Mesendoderm (in vitro differentiated cells): ENCODE measurements around the gene BHLHA15.

Experiments
- DNase-seq: peaks from one replicate; pipeline ENCODE4 v3.0.0; 2013
- H2AK5ac ChIP-seq: 2 replicates; pipeline ENCODE4 v1.6.1; 2013; ENCODE audit warnings: low read length, inconsistent platforms
- H2BK120ac ChIP-seq: 2 replicates; pipeline ENCODE4 v1.6.1; 2013; ENCODE audit warnings: low read depth, mild to moderate bottlenecking, low read length, moderate library complexity, mixed read lengths
- H2BK15ac ChIP-seq: replicated peaks from 2 replicates; pipeline ENCODE4 v1.6.1; 2013; ENCODE audit warnings: low read depth, mild to moderate bottlenecking, moderate library complexity
- H2BK5ac ChIP-seq: 2 replicates; pipeline ENCODE4 v1.6.1; 2013; ENCODE audit warnings: low read length, inconsistent platforms
- H3K18ac ChIP-seq: 2 replicates; pipeline ENCODE4 v1.6.1; 2013; ENCODE audit warnings: mild to moderate bottlenecking, low read length, mixed read lengths
- H3K23ac ChIP-seq: one replicate; pipeline ENCODE4 v1.6.1; 2013; ENCODE audit warnings: low read length
- H3K27ac ChIP-seq: 2 replicates; pipeline ENCODE4 v1.5.1; 2013; ENCODE audit warnings: low read depth, mild to moderate bottlenecking, inconsistent platforms, low read length, moderate library complexity
- H3K27me3 ChIP-seq: 2 replicates; pipeline ENCODE4 v1.6.1; 2013; ENCODE audit warnings: low read length, control low read depth, mild to moderate bottlenecking, inconsistent platforms; ENCODE audit not compliant: insufficient read depth, poor library complexity
- H3K36me3 ChIP-seq: 2 replicates; pipeline ENCODE4 v1.6.1; 2013; ENCODE audit warnings: low read length, inconsistent platforms; ENCODE audit not compliant: control insufficient read depth, insufficient read depth
- H3K4ac ChIP-seq: one replicate; pipeline ENCODE4 v1.6.1; 2013; ENCODE audit warnings: low read depth, mild to moderate bottlenecking, low read length, moderate library complexity
- H3K4me1 ChIP-seq: 2 replicates; pipeline ENCODE4 v1.6.1; 2013; ENCODE audit warnings: low read depth, low read length, inconsistent platforms; ENCODE audit not compliant: control insufficient read depth
- H3K4me2 ChIP-seq: 2 replicates; pipeline ENCODE4 v1.6.1; 2013; ENCODE audit warnings: low read length
- H3K4me3 ChIP-seq: 2 replicates; pipeline ENCODE4 v1.5.1; 2013; ENCODE audit warnings: mild to moderate bottlenecking, low read length
- H3K56ac ChIP-seq: one replicate; pipeline ENCODE4 v1.6.1; 2013; ENCODE audit warnings: low read length
- H3K79me1 ChIP-seq: 2 replicates; pipeline ENCODE4 v1.6.1; 2013; ENCODE audit warnings: low read length, inconsistent platforms
- H3K79me2 ChIP-seq: 2 replicates; pipeline ENCODE4 v1.6.1; 2013; ENCODE audit warnings: mild to moderate bottlenecking, low read length; ENCODE audit not compliant: control insufficient read depth, insufficient read depth
- H3K9ac ChIP-seq: 2 replicates; pipeline ENCODE4 v1.6.1; 2013; ENCODE audit warnings: low read length, inconsistent platforms
- H4K5ac ChIP-seq: one replicate; pipeline ENCODE4 v1.6.1; 2013; ENCODE audit warnings: low read length
- H4K8ac ChIP-seq: one replicate; pipeline ENCODE4 v1.6.1; 2013; ENCODE audit warnings: low read depth, mild to moderate bottlenecking, control low read depth, low read length, moderate library complexity
- WGBS: extraction: QIAGEN DNeasy Blood & Tissue Kit; methylation state at CpG from one replicate; pipeline ENCODE4 v1.1.7; 2013; ENCODE audit warnings: low lambda C conversion rate, missing lambda C conversion rate; ENCODE audit not compliant: insufficient coverage; ENCODE audit errors: extremely low coverage; 5-methylcytosine and 5-hydroxymethylcytosine counted together

BHLHA15 gene

DNA sequence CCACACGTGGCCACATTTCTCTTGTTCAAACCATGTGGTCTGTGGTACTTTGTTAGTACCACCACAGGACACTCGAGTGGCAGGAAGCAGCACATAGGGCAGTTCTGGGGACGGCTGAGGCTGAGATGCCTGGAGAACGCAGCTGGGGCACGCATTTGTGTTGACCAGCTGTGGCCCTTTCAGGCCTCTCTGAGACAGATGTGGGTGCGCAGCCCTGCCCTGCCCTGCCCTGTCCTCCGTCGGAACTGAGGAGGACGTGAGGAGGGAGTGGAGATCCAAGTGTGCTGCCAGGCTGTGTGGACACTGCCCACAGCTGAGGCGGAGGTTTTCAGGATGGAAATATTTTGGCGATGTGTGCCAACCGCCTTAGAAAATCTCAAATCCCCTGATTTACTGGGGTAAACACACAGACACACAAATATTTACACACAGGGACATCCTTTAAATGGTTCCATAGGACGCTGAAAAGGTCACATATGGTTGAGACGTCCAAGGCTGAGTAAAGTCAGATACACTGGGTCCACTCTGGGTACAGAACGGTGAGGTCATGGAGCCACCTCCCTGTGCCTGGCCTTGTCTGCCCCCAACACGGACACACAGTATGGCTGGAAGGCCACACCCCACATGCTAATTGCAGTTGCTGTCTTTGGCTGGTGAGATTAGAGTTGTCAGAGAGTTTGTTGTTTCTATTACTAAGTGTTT, 14.8 kb downstream of the BHLHA15 start:
- no peak overlapping the region for H3K23ac ChIP-seq
- H3K79me2 ChIP-seq, result no peaks in the 10 kb centered on the region
- H3K79me1 ChIP-seq, result no peaks in the 10 kb centered on the region
- no peak overlapping the region for H3K4me3 ChIP-seq
- no peak overlapping the region for H3K18ac ChIP-seq
- H3K27me3 ChIP-seq, result no peaks in the 10 kb centered on the region
- H4K8ac ChIP-seq, result no peak overlapping the region
- H2AK5ac ChIP-seq, result no peak overlapping the region
- no peak overlapping the region for H3K9ac ChIP-seq
- no peak overlapping the region for H2BK5ac ChIP-seq
- no peak for DNase-seq
- H2BK15ac ChIP-seq, result no peak overlapping the region
- no peak overlapping the region for H3K4ac ChIP-seq
- H2BK120ac ChIP-seq, result no peak overlapping the region
- no peaks in the 10 kb centered on the region for H3K36me3 ChIP-seq
- no peak overlapping the region for H3K56ac ChIP-seq
- no CpG with 5 or more reads among the region's 16 CpGs for WGBS
- no peak overlapping the region for H4K5ac ChIP-seq
- H3K27ac ChIP-seq, result no peak overlapping the region
- no peak overlapping the region for H3K4me2 ChIP-seq
- H3K4me1 ChIP-seq, result no peaks in the 10 kb centered on the region

DNA sequence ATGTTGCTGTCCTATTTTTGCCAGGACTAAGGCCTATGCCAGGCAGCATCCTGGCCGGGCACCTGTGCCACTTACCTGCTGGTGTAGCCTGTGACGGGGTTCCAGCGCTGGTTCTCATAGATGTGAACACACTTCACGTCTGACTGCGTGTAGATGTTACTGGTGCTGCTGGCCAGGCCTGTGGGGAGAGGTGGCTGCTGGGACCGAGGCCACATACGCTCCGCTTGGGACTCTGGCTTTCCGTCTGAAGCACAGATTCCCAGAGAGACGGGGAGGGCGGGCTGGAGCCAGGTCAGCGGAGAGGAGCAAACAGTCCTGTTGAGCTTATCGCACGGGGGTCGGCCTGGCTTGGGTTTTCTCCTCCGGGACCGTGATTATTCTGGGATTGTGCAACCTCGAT, 16.7 kb downstream of the BHLHA15 start:
- H2BK5ac ChIP-seq, result no peak overlapping the region
- no peak overlapping the region for H3K27ac ChIP-seq
- H3K4me3 ChIP-seq, result no peak overlapping the region
- H3K23ac ChIP-seq, result no peak overlapping the region
- no peak overlapping the region for H2AK5ac ChIP-seq
- no peak overlapping the region for H3K4me2 ChIP-seq
- H3K4me1 ChIP-seq, result no peaks in the 10 kb centered on the region
- DNase-seq, result no peak
- H4K5ac ChIP-seq, result no peak overlapping the region
- H4K8ac ChIP-seq, result no peak overlapping the region
- WGBS, result no CpG with 5 or more reads among the region's 18 CpGs
- H3K27me3 ChIP-seq, result no peaks in the 10 kb centered on the region
- no peaks in the 10 kb centered on the region for H3K79me1 ChIP-seq
- H3K9ac ChIP-seq, result no peak overlapping the region
- H3K18ac ChIP-seq, result no peak overlapping the region
- H3K36me3 ChIP-seq, result no peaks in the 10 kb centered on the region
- no peak overlapping the region for H3K56ac ChIP-seq
- no peak overlapping the region for H2BK15ac ChIP-seq
- no peak overlapping the region for H2BK120ac ChIP-seq
- H3K79me2 ChIP-seq, result no peaks in the 10 kb centered on the region
- H3K4ac ChIP-seq, result no peak overlapping the region

DNA sequence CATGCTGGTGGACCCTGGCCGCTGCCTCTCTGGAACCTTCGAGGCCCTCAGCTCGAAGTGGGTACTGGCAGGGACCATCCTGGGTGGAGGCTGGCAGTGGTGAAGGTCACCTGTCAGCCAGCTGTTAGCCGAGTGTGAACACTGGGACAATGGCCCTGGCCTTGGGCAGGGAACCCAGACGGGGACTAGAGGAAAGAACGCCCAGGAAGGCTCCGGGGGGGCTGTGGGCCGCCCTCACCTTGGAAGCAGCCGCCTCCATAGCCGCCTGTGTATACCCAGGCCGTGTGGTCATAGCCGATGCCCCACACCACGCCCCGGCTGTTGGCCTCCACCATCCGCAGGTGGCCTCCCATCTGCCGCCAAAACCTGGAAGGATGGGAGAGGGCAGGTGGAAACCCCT, 17.6 kb downstream of the BHLHA15 start:
- Histone ChIP-seq H2AK5ac (no peak overlapping the region), H3K27ac (no peak overlapping the region), H3K79me1 (no peaks in the 10 kb centered on the region), H3K4me1 (no peaks in the 10 kb centered on the region), H3K18ac (no peak overlapping the region), H4K5ac (no peak overlapping the region), H3K4me2 (no peak overlapping the region), H3K23ac (no peak overlapping the region), H3K4ac (no peak overlapping the region), H2BK15ac (no peak overlapping the region), H2BK5ac (no peak overlapping the region), H2BK120ac (no peak overlapping the region), H3K36me3 (no peaks in the 10 kb centered on the region), H3K56ac (no peak overlapping the region), H4K8ac (no peak overlapping the region), H3K4me3 (no peak overlapping the region), H3K9ac (no peak overlapping the region), H3K27me3 (no peaks in the 10 kb centered on the region), H3K79me2 (no peaks in the 10 kb centered on the region)
- WGBS, result no CpG with 5 or more reads among the region's 16 CpGs
- DNase-seq, result no peak

- Histone ChIP-seq H2BK5ac (no peak overlapping the region), H3K56ac (no peak overlapping the region), H4K8ac (no peak overlapping the region), H3K4ac (no peak overlapping the region), H3K27ac (no peak overlapping the region), H3K23ac (no peak overlapping the region), H3K4me1 (no peaks in the 10 kb centered on the region), H3K4me3 (no peak overlapping the region), H2BK120ac (no peak overlapping the region), H3K18ac (no peak overlapping the region), H2BK15ac (no peak overlapping the region), H3K4me2 (no peak overlapping the region), H2AK5ac (no peak overlapping the region), H4K5ac (no peak overlapping the region), H3K9ac (no peak overlapping the region), H3K79me2 (no peaks in the 10 kb centered on the region), H3K36me3 (no peaks in the 10 kb centered on the region), H3K79me1 (no peaks in the 10 kb centered on the region), H3K27me3 (no peaks in the 10 kb centered on the region)
- WGBS, result no CpG with 5 or more reads among the region's 11 CpGs
- DNase-seq, result no peak
Observed at GRCh38 chr7:98229441-98229840, 18.2 kb downstream of the BHLHA15 start.

GRCh38 chr7:98229991-98230745, 18.9 kb downstream of the BHLHA15 start:
- WGBS, result no CpG with 5 or more reads among the region's 17 CpGs
- H4K8ac ChIP-seq, result no peak overlapping the region
- DNase-seq, result no peak
- H3K4me3 ChIP-seq, result no peak overlapping the region
- H3K4ac ChIP-seq, result no peak overlapping the region
- H3K79me1 ChIP-seq, result no peaks in the 10 kb centered on the region
- no peak overlapping the region for H2AK5ac ChIP-seq
- no peaks in the 10 kb centered on the region for H3K36me3 ChIP-seq
- no peaks in the 10 kb centered on the region for H3K4me1 ChIP-seq
- no peak overlapping the region for H2BK15ac ChIP-seq
- no peak overlapping the region for H3K4me2 ChIP-seq
- no peak overlapping the region for H3K9ac ChIP-seq
- H3K27me3 ChIP-seq, result no peaks in the 10 kb centered on the region
- H3K18ac ChIP-seq, result no peak overlapping the region
- no peak overlapping the region for H3K23ac ChIP-seq
- no peak overlapping the region for H4K5ac ChIP-seq
- no peak overlapping the region for H2BK5ac ChIP-seq
- no peaks in the 10 kb centered on the region for H3K79me2 ChIP-seq
- H3K27ac ChIP-seq, result no peak overlapping the region
- no peak overlapping the region for H2BK120ac ChIP-seq
- no peak overlapping the region for H3K56ac ChIP-seq
